ENCODE results near the gene SRRD. TPM values are rescaled to one million over a fixed set of nuclear protein-coding genes. Genes with fewer than 3 reads are reported as not detected.

Gene SRRD
- total RNA-seq, 2 experiments from 2014 or later = 34.5 to 36.6 TPM

DNA sequence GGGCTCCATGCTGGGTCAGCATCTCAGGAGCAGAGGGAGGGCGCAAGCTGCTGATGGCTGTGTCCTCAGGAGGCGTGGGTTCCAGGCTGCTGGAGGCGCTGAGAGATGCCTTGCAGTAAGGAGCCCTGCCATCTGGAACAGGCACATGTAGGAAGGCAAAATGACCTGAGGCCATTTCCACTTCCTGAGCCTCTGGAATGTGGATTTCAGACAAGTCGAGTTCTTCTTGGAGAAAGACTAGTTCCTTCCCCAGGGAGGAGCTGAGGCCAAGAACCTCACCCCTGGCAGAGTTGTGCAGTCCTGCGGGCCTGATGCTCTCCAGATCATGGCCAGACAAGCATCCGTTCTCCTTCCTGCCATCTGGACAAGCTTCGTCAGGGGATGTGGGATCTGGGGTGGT, 19.4 kb upstream of the SRRD start:
- Mint-ChIP-seq H3K36me3 (peaks cover 20% of the 10 kb centered on the region), H3K4me1 (peaks cover 4% of the 10 kb centered on the region), H3K27me3 (no peaks in the 10 kb centered on the region), H3K9me3 (no peaks in the 10 kb centered on the region), H3K4me3 (no peak overlapping the region), H3K27ac (no peak overlapping the region)
- DNase-seq = no peak

DNA sequence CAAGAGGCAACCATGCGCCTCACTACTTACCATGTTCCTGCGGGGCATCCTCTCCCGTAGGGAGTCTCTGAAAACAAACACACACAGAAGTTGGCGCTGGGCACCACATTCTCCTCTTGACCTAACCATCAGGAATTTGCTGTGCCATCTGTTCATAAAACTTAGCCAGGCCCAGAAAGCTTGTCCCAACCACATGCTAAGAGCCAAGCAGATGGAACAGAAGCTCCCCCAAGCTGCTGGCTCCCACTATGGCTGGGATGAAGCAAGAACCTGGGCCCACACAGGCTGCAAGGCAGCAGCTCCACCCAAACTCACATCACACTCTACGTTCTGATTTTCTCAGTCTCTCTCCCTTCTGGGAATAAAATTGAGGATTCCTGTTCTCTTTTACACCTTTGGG, 17.5 kb upstream of the SRRD start:
- Mint-ChIP-seq H3K4me3 (no peak overlapping the region), H3K27ac (no peak overlapping the region), H3K9me3 (no peaks in the 10 kb centered on the region), H3K36me3 (peaks cover 16% of the 10 kb centered on the region), H3K4me1 (no peaks in the 10 kb centered on the region), H3K27me3 (no peaks in the 10 kb centered on the region)
- DNase-seq = no peak

DNA sequence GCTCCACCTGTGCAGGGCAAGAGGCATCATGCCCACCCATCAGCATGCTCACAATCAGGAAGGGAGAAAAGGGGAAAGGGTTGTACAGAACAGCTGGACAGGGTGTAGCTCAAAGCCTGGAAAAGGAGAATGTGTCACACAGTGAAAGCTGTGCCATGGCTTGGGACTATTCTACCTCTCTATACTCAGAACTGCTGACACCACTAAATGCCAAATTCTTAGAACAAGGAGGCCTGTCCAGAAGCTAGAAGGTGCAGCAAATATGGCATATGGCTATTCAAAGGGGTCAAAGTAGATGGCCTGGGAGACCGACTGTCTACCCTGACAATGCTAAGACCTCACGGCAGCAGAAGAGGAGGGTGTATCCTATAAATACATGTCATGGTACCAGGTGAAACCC, 12.9 kb upstream of the SRRD start:
- H3K4me1 Mint-ChIP-seq = no peaks in the 10 kb centered on the region
- no peak overlapping the region for H3K27ac Mint-ChIP-seq
- no peak overlapping the region for H3K4me3 Mint-ChIP-seq
- no peaks in the 10 kb centered on the region for H3K9me3 Mint-ChIP-seq
- DNase-seq = no peak
- H3K36me3 Mint-ChIP-seq = peaks cover 14% of the 10 kb centered on the region
- no peaks in the 10 kb centered on the region for H3K27me3 Mint-ChIP-seq

DNA sequence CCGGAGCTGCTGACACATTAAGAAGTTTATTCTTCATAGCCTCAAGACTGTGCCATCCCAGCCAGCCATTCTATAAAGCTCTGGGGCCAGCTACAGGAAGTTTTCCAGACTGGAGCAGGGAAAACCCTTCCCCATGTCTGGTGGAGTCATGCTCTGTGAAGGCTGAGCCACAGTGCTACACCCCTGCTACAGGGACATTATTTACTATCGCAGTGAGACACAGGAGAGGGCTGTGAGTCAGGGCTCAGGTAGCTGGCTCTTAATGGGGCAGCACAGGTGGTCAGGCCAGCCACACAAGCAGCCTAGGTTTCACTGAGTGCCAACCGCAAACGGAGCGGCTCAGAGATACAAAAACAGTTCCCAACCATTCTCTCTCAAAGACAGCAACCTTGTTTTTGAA, 12.2 kb upstream of the SRRD start:
- H3K9me3 Mint-ChIP-seq = no peaks in the 10 kb centered on the region
- H3K27me3 Mint-ChIP-seq = no peaks in the 10 kb centered on the region
- H3K27ac Mint-ChIP-seq = no peak overlapping the region
- no peaks in the 10 kb centered on the region for H3K4me1 Mint-ChIP-seq
- H3K4me3 Mint-ChIP-seq = no peak overlapping the region
- DNase-seq = no peak
- peaks cover 12% of the 10 kb centered on the region for H3K36me3 Mint-ChIP-seq

DNA sequence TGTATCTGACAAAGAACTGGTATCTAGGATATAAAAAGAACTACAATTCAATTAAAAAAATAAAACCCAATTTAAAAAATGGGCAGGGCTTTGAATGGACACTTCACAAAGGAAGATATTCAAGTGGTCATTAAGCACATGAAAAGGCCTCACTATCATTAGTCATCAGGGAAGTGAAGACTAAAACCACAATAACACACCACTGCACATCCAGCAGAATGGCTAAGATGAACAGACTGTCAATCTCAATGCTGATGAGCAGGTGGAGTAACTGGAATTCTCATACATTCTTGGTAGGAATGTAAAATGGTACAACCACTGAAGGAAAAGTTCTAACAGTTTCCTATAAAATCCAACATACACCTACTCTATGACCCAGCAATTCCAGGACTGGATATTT, 9.0 kb upstream of the SRRD start:
- Mint-ChIP-seq H3K4me1 (peaks cover 22% of the 10 kb centered on the region), H3K4me3 (no peak overlapping the region), H3K27me3 (no peaks in the 10 kb centered on the region), H3K9me3 (no peaks in the 10 kb centered on the region), H3K27ac (no peak overlapping the region), H3K36me3 (peaks cover 18% of the 10 kb centered on the region)
- DNase-seq = no peak

DNA sequence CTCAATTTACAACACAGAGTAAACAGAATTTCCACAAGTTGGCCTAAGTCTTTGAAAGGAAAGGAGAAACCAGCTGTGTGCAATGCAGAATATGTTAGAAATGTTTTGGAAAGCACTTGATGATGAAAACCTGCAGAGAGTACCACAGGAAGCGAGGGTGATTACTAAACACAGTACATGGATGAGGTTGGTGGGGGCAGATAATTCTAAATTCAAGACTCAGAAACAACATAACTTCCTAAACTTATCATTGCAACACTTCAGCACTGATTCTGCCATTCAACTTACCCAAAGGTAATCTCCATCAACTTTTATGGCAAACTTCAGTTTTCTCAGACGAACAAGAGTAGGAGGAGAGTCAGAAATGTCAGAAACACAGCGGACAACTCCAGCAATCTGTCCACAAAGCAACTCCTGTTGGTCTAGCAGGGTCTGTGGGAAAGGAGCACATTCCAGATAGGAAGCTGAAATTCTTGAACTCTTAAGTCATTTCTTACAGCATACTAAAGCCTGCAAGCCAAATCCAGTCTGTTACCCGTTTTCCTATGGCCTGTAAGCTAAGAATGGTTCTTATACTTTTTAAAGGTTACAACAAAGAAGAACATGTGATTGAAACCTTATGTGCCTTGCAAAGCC, 6.9 kb upstream of the SRRD start:
- Mint-ChIP-seq H3K4me3 (no peak overlapping the region), H3K9me3 (no peaks in the 10 kb centered on the region), H3K4me1 (peaks cover 40% of the 10 kb centered on the region), H3K27ac (no peak overlapping the region), H3K36me3 (peaks cover 33% of the 10 kb centered on the region), H3K27me3 (no peaks in the 10 kb centered on the region)
- no peak for DNase-seq

DNA sequence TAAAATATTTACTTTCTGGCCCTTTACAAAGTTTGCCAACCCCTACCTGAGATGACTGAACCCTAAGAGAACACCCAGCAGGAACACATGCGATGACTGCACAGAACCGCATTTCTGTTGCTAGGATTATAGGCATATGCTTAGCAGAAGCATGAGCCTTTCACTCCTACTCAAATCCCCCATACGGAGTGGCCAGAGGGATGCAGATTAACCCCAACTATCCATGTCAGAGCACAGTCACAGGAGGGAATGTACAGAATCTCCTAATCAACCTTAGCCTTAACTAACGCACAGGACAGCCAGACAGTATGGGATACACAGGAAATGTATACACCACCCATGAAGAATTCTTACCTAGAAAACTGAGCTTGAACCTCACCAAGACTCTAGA, 6.3 kb upstream of the SRRD start:
- H3K27me3 Mint-ChIP-seq = no peaks in the 10 kb centered on the region
- peaks cover 34% of the 10 kb centered on the region for H3K36me3 Mint-ChIP-seq
- no peak overlapping the region for H3K27ac Mint-ChIP-seq
- H3K9me3 Mint-ChIP-seq = no peaks in the 10 kb centered on the region
- peaks cover 45% of the 10 kb centered on the region for H3K4me1 Mint-ChIP-seq
- no peak overlapping the region for H3K4me3 Mint-ChIP-seq
- DNase-seq = no peak

DNA sequence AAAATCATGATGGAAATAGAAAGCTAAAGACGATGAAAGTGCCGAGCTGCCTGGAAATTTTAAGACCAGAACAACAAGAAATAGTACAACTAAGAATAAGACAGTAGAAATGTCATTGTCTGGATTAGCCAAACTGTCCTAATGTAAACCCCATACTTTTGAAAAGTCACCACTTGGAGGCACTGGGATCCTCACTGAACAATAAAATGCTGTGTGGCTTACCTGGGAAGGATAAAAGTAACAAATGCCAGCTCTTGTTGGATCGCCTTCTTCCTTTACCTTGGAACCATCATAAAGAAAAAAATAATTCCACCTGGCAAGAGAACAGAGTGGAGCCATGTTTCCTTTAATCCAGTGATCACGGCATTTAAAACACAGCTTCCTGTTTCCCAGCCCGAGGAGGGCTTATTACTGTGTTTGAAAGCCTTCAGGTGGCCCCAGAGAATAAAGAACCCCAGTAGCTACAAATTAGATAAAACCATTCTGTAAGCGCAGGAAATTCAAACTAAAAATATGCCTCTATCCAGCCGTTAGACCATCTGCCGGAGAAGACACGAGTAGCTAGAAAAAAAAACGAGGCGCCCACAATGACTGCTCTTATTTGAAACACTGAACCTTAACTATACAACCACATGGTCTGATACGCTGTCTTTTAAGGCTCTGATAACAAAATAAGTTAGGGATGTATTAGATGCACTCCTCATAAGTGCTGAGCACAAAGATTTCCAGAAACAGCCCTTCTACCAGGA, 4.5 kb upstream of the SRRD start:
- no peaks in the 10 kb centered on the region for H3K9me3 Mint-ChIP-seq
- peaks cover 34% of the 10 kb centered on the region for H3K36me3 Mint-ChIP-seq
- H3K27me3 Mint-ChIP-seq = no peaks in the 10 kb centered on the region
- peak overlapping the region; percentile 51 for H3K27ac Mint-ChIP-seq
- no peak for DNase-seq
- peak overlapping the region; percentile 90 for H3K4me3 Mint-ChIP-seq
- H3K4me1 Mint-ChIP-seq = peaks cover 52% of the 10 kb centered on the region

DNA sequence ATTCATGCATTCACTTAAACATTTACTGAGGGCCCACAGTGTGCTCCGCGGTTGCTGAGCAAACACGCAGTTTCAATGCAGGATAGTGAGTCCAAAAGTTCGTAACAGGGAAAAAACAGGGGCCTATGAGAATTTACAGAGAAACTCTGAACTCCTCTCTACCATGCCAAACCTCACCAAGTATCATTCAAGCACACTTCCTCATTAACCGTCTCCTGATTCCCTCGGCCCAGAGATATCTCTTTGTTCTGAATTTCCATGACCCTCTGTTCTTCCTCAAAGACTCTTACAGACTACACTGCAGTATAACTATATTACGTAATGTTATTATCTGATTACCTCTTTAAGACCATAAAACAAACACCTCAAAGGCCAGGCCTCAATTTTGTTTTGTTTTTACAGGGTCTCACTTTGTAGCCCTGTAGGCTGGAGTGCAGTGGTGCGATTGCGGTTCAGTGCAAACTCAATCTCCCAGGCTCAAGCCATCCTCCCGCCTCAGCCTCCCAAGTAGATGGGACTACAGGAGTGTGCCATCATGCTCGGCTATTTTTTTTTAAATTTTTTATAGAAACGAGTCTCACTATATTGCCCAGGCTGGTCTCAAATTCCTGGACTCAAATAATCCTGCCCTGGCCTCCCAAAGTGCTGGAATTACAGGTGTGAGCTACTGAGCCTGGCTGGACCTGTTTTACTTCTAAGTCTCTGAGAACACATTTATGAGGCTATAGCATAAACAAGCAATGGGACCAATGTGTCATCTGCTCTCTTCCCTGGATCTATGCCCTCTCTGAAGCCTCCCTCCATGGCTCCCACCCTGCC, 3.7 kb upstream of the SRRD start:
- Mint-ChIP-seq H3K27me3 (no peaks in the 10 kb centered on the region), H3K4me3 (peak overlapping the region; percentile 90), H3K9me3 (no peaks in the 10 kb centered on the region), H3K4me1 (peaks cover 53% of the 10 kb centered on the region), H3K36me3 (peaks cover 32% of the 10 kb centered on the region), H3K27ac (peak overlapping the region; percentile 59)
- DNase-seq = no peak

DNA sequence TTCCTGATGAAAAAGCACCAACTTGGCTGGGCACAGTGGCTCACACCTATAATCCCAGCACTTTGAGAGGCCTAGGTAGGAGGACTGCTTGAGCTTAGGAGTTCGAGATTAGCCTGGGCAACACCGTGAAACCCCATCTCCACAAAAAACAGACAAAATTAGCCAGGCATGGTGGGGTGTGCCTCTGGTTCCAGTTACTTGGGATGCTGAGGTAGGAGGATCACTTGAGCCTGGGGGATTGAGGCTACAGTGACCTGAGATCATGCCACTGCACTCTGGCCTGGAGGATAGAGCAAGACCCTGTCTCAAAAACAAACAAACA, 3.1 kb upstream of the SRRD start:
- peaks cover 58% of the 10 kb centered on the region for H3K4me1 Mint-ChIP-seq
- peaks cover 32% of the 10 kb centered on the region for H3K36me3 Mint-ChIP-seq
- DNase-seq = no peak
- peak overlapping the region; percentile 59 for H3K27ac Mint-ChIP-seq
- H3K27me3 Mint-ChIP-seq = no peaks in the 10 kb centered on the region
- peak overlapping the region; percentile 90 for H3K4me3 Mint-ChIP-seq
- no peaks in the 10 kb centered on the region for H3K9me3 Mint-ChIP-seq

DNA sequence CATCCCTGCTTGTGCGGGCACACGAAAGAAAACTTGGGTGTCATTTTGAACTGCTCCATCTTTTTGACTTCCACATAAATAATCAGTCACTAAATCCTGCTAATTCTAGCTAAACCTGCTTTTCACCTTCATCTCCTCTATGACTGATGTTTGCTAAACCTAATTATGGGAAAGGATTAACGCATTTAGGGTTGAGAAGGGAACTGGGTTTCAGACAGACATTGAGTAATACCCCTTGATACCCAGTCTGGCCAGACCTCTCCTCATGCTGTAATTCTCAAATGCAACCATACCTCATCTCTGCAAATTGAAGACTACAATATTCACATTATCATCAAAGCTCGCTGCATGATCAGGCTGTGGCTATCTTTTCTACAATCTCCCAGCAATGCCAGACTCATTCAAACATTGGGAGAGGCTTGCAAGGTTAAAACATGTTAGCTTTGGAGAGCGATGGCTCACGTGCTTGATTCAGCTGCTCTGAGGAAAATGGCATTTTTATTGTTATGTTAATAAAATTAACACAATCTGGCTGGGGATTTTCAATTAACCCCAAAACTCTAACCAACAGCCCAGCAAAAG, 2.5 kb upstream of the SRRD start:
- DNase-seq = no peak
- Mint-ChIP-seq H3K36me3 (peaks cover 32% of the 10 kb centered on the region), H3K27ac (peak overlapping the region; percentile 96)

DNA sequence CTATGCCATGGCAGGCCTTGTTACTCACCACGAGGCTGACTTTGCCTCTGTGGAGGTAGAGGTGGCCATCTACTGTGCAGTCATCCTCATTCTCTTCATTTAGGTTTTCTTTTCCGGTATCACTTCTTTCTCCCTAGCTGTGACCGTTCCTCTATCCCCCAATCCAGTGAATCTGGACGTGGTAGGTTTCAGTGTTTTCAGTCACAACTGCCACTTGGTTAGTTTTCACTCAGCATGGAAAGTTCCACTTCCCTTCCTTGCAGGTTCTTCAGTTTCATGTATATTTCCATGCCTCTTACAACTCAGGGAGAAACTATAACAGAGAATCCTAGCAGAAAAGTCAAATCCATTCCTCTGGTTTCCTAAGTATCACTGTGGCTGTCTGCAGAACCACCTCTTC, 2.0 kb upstream of the SRRD start:
- peaks cover 67% of the 10 kb centered on the region for H3K4me1 Mint-ChIP-seq
- H3K9me3 Mint-ChIP-seq = no peaks in the 10 kb centered on the region
- H3K27me3 Mint-ChIP-seq = no peaks in the 10 kb centered on the region
- peaks cover 30% of the 10 kb centered on the region for H3K36me3 Mint-ChIP-seq
- DNase-seq = peak; percentile 5
- peak overlapping the region; percentile 96 for H3K27ac Mint-ChIP-seq
- H3K4me3 Mint-ChIP-seq = peak overlapping the region; percentile 90

More for the DNA sequence above, 2.5 kb upstream of the SRRD start:
- no peaks in the 10 kb centered on the region for H3K9me3 Mint-ChIP-seq
- H3K27me3 Mint-ChIP-seq = no peaks in the 10 kb centered on the region
- H3K4me3 Mint-ChIP-seq = peak overlapping the region; percentile 90
- H3K4me1 Mint-ChIP-seq = peaks cover 65% of the 10 kb centered on the region

DNA sequence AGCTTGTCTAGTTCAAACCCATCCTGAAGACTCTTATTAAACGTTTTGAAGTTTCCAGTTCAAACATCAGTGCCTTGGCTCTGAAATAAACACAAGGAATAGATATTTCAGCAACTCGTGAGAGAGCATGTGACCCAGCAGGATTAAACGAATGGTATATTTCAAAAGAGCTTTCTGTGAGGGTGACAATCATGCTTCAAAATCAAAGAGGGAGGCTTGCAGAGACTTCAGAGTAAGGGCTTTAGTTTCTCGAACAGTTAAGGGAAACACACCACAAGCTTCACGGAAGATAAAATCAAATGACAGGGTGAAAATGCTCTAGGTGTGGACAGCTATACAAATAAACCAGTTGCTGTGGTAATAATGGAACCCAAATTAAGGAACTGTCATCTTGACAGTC, 1.5 kb upstream of the SRRD start:
- peak overlapping the region; percentile 90 for H3K4me3 Mint-ChIP-seq
- peak overlapping the region; percentile 96 for H3K27ac Mint-ChIP-seq
- H3K27me3 Mint-ChIP-seq = no peaks in the 10 kb centered on the region
- no peak for DNase-seq
- H3K4me1 Mint-ChIP-seq = peaks cover 67% of the 10 kb centered on the region
- H3K36me3 Mint-ChIP-seq = peaks cover 27% of the 10 kb centered on the region
- H3K9me3 Mint-ChIP-seq = no peaks in the 10 kb centered on the region

DNA sequence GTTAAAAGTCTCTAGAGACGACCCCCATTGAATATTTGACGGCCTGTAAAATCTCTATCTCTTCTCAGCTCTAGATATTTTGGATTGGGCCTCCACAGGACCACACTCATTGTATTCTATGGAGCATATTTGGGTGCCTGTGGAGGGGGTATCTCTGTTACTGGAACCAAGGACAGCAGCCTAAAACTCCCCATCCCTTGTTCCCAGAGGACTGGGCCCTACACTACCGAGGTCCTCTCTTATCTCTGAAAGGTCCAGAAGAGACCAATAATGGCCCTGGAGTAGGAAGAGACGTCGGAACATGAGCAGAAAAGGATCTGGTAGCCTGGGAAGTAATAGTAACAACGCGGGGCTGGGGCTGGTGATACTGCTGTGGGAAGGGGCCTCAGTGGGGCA, 636 bp upstream of the SRRD start:
- no peaks in the 10 kb centered on the region for H3K27me3 Mint-ChIP-seq
- H3K9me3 Mint-ChIP-seq = no peaks in the 10 kb centered on the region
- H3K4me1 Mint-ChIP-seq = peaks cover 58% of the 10 kb centered on the region
- DNase-seq = no peak
- H3K36me3 Mint-ChIP-seq = peaks cover 21% of the 10 kb centered on the region
- H3K27ac Mint-ChIP-seq = peak overlapping the region; percentile 96
- peak overlapping the region; percentile 90 for H3K4me3 Mint-ChIP-seq

DNA sequence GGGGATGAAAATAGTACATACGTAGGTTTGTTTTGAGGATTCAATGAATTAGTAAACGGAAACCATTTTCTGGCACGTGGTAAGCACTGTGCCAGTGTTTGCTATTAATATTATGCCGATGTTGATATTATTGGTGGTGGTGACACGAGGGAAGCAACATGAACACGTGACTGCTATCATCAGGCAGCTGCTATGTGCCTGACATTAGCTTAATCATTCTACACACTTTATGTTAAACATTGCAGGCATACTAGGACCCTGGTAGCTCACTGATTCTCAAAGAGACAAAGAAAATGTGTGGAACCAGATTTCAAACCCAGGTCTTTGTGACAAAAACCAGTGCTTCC, 656 bp downstream of the SRRD start:
- H3K4me1 Mint-ChIP-seq = peaks cover 51% of the 10 kb centered on the region
- no peak for DNase-seq
- peaks cover 21% of the 10 kb centered on the region for H3K36me3 Mint-ChIP-seq
- H3K27me3 Mint-ChIP-seq = no peaks in the 10 kb centered on the region
- peak overlapping the region; percentile 90 for H3K4me3 Mint-ChIP-seq
- H3K27ac Mint-ChIP-seq = peak overlapping the region; percentile 96
- no peaks in the 10 kb centered on the region for H3K9me3 Mint-ChIP-seq

Data from activated naive CD8-positive, alpha-beta T cell treated with anti-CD3 and anti-CD28 coated beads for 36 hours (primary cell).